Nephron progenitor cell (in vitro differentiated cells): ENCODE measurements around the gene HSCB.

Source experiments
- DNase-seq: peaks from one replicate; pipeline ENCODE4 v3.0.0; 2021
- H3K27ac Mint-ChIP-seq: 2 replicates; pipeline ENCODE4 v1.8.0; 2021; ENCODE audit warnings: mild to moderate bottlenecking, moderate library complexity, mixed read lengths
- H3K27me3 Mint-ChIP-seq: 2 replicates; pipeline ENCODE4 v1.8.0; 2021; ENCODE audit warnings: mild to moderate bottlenecking, low read depth, mixed read lengths; ENCODE audit not compliant: poor library complexity
- H3K36me3 Mint-ChIP-seq: 2 replicates; pipeline ENCODE4 v1.8.0; 2021; ENCODE audit warnings: low read depth, mixed read lengths
- H3K4me1 Mint-ChIP-seq: 2 replicates; pipeline ENCODE4 v1.8.0; 2021; ENCODE audit warnings: mixed read lengths
- H3K4me3 Mint-ChIP-seq: 2 replicates; pipeline ENCODE4 v1.8.0; 2021; ENCODE audit warnings: mild to moderate bottlenecking, moderate library complexity, mixed read lengths
- H3K9me3 Mint-ChIP-seq: 2 replicates; pipeline ENCODE4 v1.8.0; 2021; ENCODE audit warnings: mild to moderate bottlenecking, moderate library complexity, mixed read lengths
- TF ChIP-seq, protein P1 (sequence below): fragments of 200-600 bp; sonication (generic); IDR thresholded peaks from 2 replicates; pipeline ENCODE4 v1.5.0; 2021; ENCODE audit warnings: antibody characterized with exemption

HSCB gene

DNA sequence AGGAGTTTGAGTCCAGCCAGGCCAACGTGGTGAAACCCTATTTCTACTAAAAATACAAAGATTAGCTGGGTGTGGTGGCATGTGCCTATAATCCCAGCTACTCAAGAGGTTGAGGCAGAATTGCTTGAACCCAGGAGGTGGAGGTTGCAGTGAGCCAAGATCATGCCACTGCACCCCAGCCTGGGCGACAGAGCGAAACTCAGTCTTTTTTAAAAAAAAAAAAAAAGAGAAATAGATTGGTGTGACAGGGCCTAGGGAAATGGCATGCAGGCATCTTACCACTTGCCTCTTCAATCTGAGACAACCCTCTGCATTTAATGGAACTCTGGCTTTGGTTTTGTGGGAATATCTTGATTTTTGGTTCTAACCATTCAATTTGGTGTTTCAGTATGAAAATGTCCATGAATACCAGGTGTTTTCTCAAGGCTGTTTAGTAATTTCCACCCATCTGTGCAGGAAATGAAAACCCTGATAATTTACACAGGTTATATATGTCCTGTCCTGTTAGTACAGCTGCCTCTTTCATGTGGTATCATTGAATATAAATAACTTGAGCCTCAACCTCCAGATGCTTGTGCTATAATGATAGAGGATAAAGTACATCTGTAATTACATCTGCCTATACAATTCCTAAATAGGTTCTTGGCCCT is 50.1 kb downstream of the HSCB start:
- no peaks in the 10 kb centered on the region for H3K9me3 Mint-ChIP-seq
- no peak overlapping the region for H3K4me3 Mint-ChIP-seq
- no peak for DNase-seq
- H3K27ac Mint-ChIP-seq: peak overlapping the region; percentile 74
- no peaks in the 10 kb centered on the region for H3K27me3 Mint-ChIP-seq
- TF ChIP-seq, protein P1, sequence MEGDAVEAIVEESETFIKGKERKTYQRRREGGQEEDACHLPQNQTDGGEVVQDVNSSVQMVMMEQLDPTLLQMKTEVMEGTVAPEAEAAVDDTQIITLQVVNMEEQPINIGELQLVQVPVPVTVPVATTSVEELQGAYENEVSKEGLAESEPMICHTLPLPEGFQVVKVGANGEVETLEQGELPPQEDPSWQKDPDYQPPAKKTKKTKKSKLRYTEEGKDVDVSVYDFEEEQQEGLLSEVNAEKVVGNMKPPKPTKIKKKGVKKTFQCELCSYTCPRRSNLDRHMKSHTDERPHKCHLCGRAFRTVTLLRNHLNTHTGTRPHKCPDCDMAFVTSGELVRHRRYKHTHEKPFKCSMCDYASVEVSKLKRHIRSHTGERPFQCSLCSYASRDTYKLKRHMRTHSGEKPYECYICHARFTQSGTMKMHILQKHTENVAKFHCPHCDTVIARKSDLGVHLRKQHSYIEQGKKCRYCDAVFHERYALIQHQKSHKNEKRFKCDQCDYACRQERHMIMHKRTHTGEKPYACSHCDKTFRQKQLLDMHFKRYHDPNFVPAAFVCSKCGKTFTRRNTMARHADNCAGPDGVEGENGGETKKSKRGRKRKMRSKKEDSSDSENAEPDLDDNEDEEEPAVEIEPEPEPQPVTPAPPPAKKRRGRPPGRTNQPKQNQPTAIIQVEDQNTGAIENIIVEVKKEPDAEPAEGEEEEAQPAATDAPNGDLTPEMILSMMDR: no peak
- H3K36me3 Mint-ChIP-seq: peaks cover 64% of the 10 kb centered on the region
- peaks cover 17% of the 10 kb centered on the region for H3K4me1 Mint-ChIP-seq

DNA sequence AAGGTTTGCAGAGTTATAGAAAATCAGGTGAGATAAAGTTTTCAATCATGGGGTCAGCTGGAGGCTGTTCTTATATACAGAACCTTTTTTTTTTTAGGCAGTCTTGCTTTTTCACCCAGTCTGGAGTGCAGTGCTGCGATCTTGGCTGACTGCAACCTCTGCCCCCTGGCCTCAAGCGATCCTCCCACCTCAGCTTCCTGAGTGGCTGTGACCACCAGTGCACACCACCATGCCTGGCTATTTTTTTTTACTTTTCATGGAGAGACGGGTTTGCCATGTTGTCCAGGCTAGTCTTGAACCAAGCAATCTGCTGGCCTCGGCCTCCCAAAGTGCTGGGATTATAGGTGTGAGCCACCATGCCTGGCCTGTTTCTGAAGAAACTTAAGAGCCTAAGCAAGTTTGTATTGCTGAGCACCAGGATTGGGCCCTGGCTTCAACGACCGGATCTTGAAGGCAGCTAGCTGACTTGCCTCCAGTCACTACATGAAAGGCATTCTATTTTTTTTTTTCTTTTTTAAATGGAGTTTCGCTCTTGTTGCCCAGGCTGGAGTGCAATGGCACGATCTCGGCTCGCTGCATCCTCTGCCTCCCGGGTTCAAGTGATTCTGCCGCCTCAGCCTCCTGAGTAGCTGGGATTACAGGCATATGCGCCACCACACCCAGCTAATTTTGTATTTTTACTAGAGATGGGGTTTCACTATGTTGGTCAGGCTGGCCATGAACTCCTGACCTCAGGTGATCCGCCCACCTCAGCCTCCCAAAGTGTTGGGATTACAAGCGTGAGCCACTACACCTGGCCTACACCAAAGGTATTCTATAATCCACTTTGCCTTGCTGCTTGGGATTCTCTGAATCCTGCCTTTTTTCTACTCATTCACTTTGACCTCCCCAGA is 50.9 kb downstream of the HSCB start:
- Mint-ChIP-seq H3K4me1 (peaks cover 17% of the 10 kb centered on the region), H3K4me3 (no peak overlapping the region), H3K36me3 (peaks cover 69% of the 10 kb centered on the region), H3K27me3 (no peaks in the 10 kb centered on the region), H3K9me3 (no peaks in the 10 kb centered on the region), H3K27ac (peak overlapping the region; percentile 74)
- TF ChIP-seq, protein P1: no peak
- DNase-seq: no peak

DNA sequence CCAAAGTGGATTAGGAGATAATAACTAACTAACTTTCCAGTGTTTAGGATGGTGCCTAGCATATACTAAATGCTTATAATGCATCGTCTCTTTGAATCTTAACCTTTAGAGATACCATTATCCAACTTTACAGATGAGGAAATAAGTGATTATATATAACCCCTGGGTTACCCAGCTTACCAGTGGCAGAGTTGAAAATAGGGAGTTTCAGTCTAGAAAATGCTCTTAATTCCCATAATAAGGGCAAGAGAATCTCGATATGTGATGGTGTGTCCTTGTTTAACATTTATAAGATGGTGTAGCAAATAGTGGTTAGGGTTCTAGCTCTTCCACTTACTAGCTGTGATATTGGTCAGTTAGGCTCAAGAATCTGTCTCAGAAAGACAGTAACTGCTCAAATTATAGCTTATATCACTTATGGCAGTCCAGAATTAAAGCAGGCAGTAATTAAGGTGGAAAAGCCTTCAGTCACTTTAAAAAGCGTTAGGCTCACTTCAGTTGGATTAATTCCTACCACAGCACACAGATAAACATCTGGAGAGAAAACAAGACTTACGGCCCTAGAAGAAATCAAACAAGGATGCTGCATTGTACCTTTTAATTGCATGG is 52.2 kb downstream of the HSCB start:
- H3K9me3 Mint-ChIP-seq: no peaks in the 10 kb centered on the region
- peaks cover 21% of the 10 kb centered on the region for H3K4me1 Mint-ChIP-seq
- no peak for DNase-seq
- no peak overlapping the region for H3K4me3 Mint-ChIP-seq
- TF ChIP-seq, protein P1: no peak
- H3K27me3 Mint-ChIP-seq: no peaks in the 10 kb centered on the region
- H3K27ac Mint-ChIP-seq: peak overlapping the region; percentile 70
- peaks cover 65% of the 10 kb centered on the region for H3K36me3 Mint-ChIP-seq

DNA sequence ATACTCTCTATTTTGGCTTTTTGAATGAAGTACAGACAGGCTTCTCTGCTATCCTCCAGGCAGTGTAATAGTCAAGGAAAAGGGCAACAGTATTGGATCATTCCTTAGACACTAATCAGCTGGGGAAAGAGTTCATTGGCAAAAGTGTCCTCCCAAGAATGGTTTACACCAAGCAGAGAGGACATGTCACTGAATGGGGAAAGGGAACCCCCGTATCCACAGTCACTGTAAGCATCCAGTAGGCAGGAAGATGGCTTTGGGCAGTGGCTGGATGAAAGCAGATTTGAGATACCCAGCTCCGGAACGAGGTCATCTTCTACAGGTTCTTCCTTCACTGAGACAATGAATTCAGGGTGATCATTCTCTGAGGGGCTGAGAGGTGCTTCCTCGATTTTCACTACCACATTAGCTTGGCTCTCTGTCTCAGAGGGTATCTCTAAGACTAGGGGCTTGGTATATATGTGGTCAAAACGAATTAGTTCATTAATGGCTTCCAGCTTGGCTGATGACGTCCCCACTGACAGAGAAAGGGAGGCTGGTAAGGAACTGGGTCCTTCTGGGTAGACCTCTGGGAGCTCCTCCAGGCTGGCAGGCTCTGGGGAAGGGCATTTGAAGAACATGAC is 53.3 kb downstream of the HSCB start:
- TF ChIP-seq, protein P1: no peak
- DNase-seq: no peak
- Mint-ChIP-seq H3K9me3 (no peaks in the 10 kb centered on the region), H3K4me3 (no peak overlapping the region), H3K27ac (peak overlapping the region; percentile 80), H3K36me3 (peaks cover 61% of the 10 kb centered on the region), H3K4me1 (peaks cover 26% of the 10 kb centered on the region), H3K27me3 (no peaks in the 10 kb centered on the region)

DNA sequence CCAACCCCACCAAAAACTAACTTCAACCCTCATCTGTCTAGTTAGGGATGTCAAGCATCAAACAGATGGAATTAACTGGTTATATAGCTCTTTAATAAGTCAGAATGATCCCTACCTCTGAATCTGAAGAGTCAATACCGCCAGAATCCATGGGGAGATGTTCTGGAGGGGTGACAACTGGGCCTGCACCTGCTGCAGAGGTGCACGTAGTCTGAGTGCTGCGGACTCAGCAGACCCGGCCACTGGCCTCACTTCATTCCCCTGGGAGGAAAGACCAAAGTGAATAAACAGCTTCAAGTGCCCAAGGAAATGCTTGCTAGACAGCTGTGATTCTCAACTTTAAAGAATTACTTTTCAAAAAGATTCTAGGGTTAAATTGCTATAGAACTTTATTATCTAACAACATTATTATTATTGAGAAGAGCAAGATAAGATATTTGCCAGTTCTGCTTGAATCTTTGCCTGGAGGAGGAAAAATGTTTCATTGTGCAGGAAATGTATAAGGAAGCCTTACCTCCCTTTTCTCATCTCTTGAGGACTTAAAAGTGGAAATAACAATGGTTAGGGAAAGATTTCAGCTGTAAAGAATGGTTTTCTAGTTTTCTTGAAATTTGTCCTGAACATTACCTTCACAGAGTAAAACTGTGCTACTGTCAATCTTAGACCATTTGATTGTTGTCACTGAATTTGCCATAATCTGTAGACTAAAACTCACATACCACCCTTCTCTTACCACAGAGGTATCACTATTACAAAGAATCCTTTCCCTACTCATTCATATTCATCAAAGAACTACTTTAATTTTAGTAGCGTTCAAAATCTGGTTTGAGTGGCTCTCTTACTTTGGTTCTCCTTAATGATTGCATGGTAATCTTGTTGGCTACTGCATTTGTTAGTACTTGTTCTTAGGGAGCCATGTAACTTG is 54.4 kb downstream of the HSCB start:
- TF ChIP-seq, protein P1: no peak
- Mint-ChIP-seq H3K4me1 (peaks cover 32% of the 10 kb centered on the region), H3K4me3 (no peak overlapping the region), H3K27me3 (no peaks in the 10 kb centered on the region), H3K36me3 (peaks cover 61% of the 10 kb centered on the region), H3K9me3 (no peaks in the 10 kb centered on the region), H3K27ac (peak overlapping the region; percentile 68)
- no peak for DNase-seq
